Cardiac muscle cell (in vitro differentiated cells and primary cell): Measurements from ENCODE around the gene LATS2. TPM values are rescaled to one million over a fixed set of nuclear protein-coding genes. Genes with fewer than 3 reads are reported as not detected.
A peak's percentile ranks its signal among the peaks of the same experiment; 100 is the strongest.
"Not testable (repeated sequence)": the region's sequence is repeated elsewhere in the genome, so short reads cannot be mapped to it uniquely, and the experiment has no call there.

Experiments
- DNase-seq, 2 donors: peaks; one replicate each; pipeline versions ENCODE4 v3.0.0 to v3.0.0-alpha.2; 2010 to 2017; ENCODE audit warnings: low read depth in 1 of 2, low spot score in 1 of 2
- H3K27ac ChIP-seq: fragments of 200-600 bp; sonication (generic); 2 replicates; pipeline ENCODE4 v1.5.1; 2016
- H3K27me3 ChIP-seq: fragments of 200-600 bp; sonication (generic); 2 replicates; pipeline ENCODE4 v1.6.0; 2016; ENCODE audit warnings: control low read depth
- H3K36me3 ChIP-seq: fragments of 200-600 bp; sonication (generic); 2 replicates; pipeline ENCODE4 v1.5.1; 2016; ENCODE audit warnings: control low read depth
- H3K4me1 ChIP-seq: fragments of 200-600 bp; sonication (generic); 2 replicates; pipeline ENCODE4 v1.8.1; 2017; ENCODE audit warnings: low read depth, mild to moderate bottlenecking, mixed run types
- H3K4me3 ChIP-seq: fragments of 200-600 bp; sonication (generic); 2 replicates; pipeline ENCODE4 v1.5.1; 2016; ENCODE audit warnings: mild to moderate bottlenecking
- H3K9me3 ChIP-seq: fragments of 200-600 bp; sonication (generic); 2 replicates; pipeline ENCODE4 v1.5.1; 2017; ENCODE audit warnings: low read depth, mild to moderate bottlenecking, control low read depth
- polyA plus RNA-seq: library from polyadenylated mRNA; unstranded; fragments of >200 nt; fragmentation: Nextera tagmentation; extraction: Ambion mirVana; gene quantifications from 2 replicates; pipeline ENCODE4 v1.2.1, GENCODE V29; 2016
- total RNA-seq: library from RNA; depleted of rRNA; stranded (reverse); fragments of >200 nt; gene quantifications from 2 replicates; pipeline ENCODE4 v1.2.3, GENCODE V29; 2016
- TF ChIP-seq, protein P1 (sequence below): IDR thresholded peaks from 2 replicates; pipeline ENCODE4 v1.5.1; 2012; ENCODE audit warnings: low read depth, mild to moderate bottlenecking, low read length

Gene LATS2
- total and polyA plus RNA-seq, 2 experiments from 2014 or later, result 4.0 to 14.7 TPM

DNA sequence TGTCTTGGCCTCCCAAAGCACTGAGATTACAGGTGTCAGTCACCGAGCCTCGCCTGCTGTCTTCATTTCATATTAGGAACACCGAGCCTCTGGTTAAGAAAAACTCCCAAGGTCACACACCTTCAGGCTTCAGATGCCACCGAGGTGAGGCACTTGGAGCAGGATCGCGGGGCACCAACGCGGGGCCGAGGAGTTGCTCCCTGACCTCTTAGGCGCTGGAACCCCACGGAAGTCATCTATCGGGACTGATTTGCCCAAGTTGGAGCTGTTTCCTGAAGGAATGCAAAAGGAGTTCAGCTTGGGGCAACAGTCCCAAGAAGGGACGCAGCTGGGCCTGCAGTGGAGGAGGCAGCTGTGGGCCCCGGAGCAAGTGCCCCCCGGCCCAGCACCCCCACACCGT is 108.5 kb downstream of the LATS2 start:
- Histone ChIP-seq H3K4me1 (no peaks in the 10 kb centered on the region), H3K9me3 (no peaks in the 10 kb centered on the region), H3K27me3 (no peaks in the 10 kb centered on the region), H3K27ac (no peak overlapping the region), H3K36me3 (no peaks in the 10 kb centered on the region), H3K4me3 (no peak overlapping the region)
- TF ChIP-seq, protein P1, sequence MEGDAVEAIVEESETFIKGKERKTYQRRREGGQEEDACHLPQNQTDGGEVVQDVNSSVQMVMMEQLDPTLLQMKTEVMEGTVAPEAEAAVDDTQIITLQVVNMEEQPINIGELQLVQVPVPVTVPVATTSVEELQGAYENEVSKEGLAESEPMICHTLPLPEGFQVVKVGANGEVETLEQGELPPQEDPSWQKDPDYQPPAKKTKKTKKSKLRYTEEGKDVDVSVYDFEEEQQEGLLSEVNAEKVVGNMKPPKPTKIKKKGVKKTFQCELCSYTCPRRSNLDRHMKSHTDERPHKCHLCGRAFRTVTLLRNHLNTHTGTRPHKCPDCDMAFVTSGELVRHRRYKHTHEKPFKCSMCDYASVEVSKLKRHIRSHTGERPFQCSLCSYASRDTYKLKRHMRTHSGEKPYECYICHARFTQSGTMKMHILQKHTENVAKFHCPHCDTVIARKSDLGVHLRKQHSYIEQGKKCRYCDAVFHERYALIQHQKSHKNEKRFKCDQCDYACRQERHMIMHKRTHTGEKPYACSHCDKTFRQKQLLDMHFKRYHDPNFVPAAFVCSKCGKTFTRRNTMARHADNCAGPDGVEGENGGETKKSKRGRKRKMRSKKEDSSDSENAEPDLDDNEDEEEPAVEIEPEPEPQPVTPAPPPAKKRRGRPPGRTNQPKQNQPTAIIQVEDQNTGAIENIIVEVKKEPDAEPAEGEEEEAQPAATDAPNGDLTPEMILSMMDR, result no peak
- no peak for DNase-seq

DNA sequence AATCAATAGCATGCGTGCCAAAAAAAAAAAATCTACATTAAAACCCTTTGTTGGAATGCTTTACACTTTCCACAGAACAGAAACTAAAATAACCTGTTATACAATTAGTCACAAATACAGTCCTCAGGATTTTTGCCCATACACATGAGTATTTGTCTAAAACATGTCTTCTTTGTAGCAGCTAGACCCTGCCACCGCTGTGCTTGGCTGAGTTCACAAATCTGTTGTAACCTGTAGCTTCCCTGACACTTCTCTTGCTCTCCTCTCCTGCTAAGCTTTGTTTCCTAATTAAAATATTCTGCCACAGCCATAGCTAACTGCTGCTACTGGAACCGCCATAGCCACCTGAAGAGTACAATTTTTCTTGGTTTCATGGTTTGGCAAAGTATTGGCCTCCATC is 113.4 kb downstream of the LATS2 start:
- H3K27ac ChIP-seq, H3K4me3 ChIP-seq, H3K9me3 ChIP-seq, H3K4me1 ChIP-seq, DNase-seq, H3K36me3 ChIP-seq: not testable (repeated sequence)
- H3K27me3 ChIP-seq, result peaks cover 19% of the 10 kb centered on the region

- H3K4me3 ChIP-seq, result no peak overlapping the region
- no peaks in the 10 kb centered on the region for H3K36me3 ChIP-seq
- H3K27me3 ChIP-seq, result peaks cover 19% of the 10 kb centered on the region
- peak; percentile 29 to 39 for DNase-seq
- no peaks in the 10 kb centered on the region for H3K4me1 ChIP-seq
- no peak overlapping the region for H3K27ac ChIP-seq
- TF ChIP-seq, protein P1, result no peak
- no peaks in the 10 kb centered on the region for H3K9me3 ChIP-seq
Observed at GRCh38 chr13:20945952-20946383, 115.4 kb downstream of the LATS2 start.

DNA sequence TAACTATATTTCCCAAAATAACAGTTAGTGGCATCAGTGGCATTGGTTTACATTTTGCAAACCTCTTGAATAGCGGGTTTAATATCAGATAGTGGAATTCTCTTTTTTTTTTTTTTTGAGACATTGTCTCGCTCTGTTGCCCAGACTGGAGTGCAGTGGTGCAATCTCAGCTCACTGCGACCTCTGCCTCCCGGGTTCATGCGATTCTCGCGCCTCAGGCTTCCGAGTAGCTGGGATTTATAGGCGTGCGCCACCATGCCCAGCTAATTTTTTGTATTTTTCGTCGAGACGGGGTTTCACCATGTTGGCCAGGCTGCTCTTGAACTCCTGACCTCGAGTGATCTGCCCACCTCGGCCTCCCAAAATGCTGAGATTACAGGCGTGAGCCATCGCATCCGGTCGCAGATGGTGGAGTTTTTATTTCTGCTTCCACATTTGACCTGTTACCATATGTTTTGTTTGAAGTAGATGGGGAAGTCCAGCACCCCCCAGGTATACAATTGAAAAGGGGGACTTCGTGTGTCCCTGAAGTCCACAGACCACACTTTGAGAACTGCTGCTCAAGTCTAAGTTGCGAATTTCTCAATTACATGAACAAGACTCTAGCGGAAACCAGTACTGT is 118.3 kb downstream of the LATS2 start:
- no peak overlapping the region for H3K27ac ChIP-seq
- TF ChIP-seq, protein P1, result no peak
- H3K36me3 ChIP-seq, result no peaks in the 10 kb centered on the region
- no peak overlapping the region for H3K4me3 ChIP-seq
- H3K9me3 ChIP-seq, result no peaks in the 10 kb centered on the region
- no peak for DNase-seq
- no peaks in the 10 kb centered on the region for H3K4me1 ChIP-seq
- H3K27me3 ChIP-seq, result peaks cover 19% of the 10 kb centered on the region

GRCh38 chr13:20940511-20940910 is 120.9 kb downstream of the LATS2 start:
- H3K4me1 ChIP-seq, DNase-seq, H3K36me3 ChIP-seq, H3K4me3 ChIP-seq, H3K27me3 ChIP-seq, H3K27ac ChIP-seq, H3K9me3 ChIP-seq: not testable (repeated sequence)

DNA sequence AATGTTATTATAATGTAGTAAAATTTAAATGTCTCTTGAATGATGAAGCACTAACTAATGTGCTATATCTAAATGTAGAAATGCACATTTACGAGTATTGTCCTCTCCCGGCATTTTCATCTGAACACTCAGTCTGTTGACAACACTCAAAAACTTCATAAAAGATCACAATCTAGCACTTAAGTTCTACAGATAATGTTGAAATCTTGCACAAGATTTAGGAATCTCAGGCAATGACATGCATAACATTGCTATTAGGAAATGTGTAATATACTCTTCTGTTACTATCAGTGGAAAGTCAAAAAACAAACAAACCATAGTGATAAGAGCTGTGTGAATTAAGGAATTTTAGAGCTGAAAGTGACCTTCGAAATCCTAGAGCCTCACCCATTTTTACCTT is 121.3 kb downstream of the LATS2 start:
- peaks cover 1% of the 10 kb centered on the region for H3K27me3 ChIP-seq
- TF ChIP-seq, protein P1, result no peak
- H3K9me3 ChIP-seq, result no peaks in the 10 kb centered on the region
- no peaks in the 10 kb centered on the region for H3K4me1 ChIP-seq
- peak in 1 of 2 donors; percentile 48 for DNase-seq
- no peaks in the 10 kb centered on the region for H3K36me3 ChIP-seq
- H3K27ac ChIP-seq, result no peak overlapping the region
- H3K4me3 ChIP-seq, result no peak overlapping the region
